Effector memory CD8-positive, alpha-beta T cell (primary cell): ENCODE results near the gene FAM53B.

Experiments
- ATAC-seq: fragments of 150-1000 bp; cut with Tn5 transposase; replicated peaks from 2 replicates; pipeline ENCODE4 v1.10.0; 2021; ENCODE audit warnings: mild to moderate bottlenecking, moderate library complexity
- DNase-seq, 3 experiments: peaks; one replicate each; pipeline ENCODE4 v3.0.0; 2021
- H3K27ac Mint-ChIP-seq, 2 donors: one replicate each; pipeline ENCODE4 v1.8.0; 2022; ENCODE audit warnings: mild to moderate bottlenecking in 2 of 2, mixed read lengths in 2 of 2, moderate library complexity in 2 of 2
- H3K27me3 Mint-ChIP-seq, 2 donors: one replicate each; pipeline ENCODE4 v1.8.0; 2022; ENCODE audit warnings: mixed read lengths in 2 of 2
- H3K36me3 Mint-ChIP-seq: one replicate; pipeline ENCODE4 v1.8.0; 2022; ENCODE audit warnings: mild to moderate bottlenecking, moderate library complexity, mixed read lengths; ENCODE audit not compliant: insufficient read depth
- H3K4me1 Mint-ChIP-seq, 2 donors: one replicate each; pipeline ENCODE4 v1.8.0; 2022; ENCODE audit warnings: low read depth in 2 of 2, mixed read lengths in 2 of 2
- H3K4me3 Mint-ChIP-seq, 2 donors: one replicate each; pipeline ENCODE4 v1.8.0; 2022; ENCODE audit warnings: mild to moderate bottlenecking in 2 of 2, mixed read lengths in 2 of 2, moderate library complexity in 2 of 2
- H3K9me3 Mint-ChIP-seq, 2 donors: one replicate each; pipeline ENCODE4 v1.8.0; 2022; ENCODE audit warnings: mixed read lengths in 2 of 2

Gene FAM53B

DNA sequence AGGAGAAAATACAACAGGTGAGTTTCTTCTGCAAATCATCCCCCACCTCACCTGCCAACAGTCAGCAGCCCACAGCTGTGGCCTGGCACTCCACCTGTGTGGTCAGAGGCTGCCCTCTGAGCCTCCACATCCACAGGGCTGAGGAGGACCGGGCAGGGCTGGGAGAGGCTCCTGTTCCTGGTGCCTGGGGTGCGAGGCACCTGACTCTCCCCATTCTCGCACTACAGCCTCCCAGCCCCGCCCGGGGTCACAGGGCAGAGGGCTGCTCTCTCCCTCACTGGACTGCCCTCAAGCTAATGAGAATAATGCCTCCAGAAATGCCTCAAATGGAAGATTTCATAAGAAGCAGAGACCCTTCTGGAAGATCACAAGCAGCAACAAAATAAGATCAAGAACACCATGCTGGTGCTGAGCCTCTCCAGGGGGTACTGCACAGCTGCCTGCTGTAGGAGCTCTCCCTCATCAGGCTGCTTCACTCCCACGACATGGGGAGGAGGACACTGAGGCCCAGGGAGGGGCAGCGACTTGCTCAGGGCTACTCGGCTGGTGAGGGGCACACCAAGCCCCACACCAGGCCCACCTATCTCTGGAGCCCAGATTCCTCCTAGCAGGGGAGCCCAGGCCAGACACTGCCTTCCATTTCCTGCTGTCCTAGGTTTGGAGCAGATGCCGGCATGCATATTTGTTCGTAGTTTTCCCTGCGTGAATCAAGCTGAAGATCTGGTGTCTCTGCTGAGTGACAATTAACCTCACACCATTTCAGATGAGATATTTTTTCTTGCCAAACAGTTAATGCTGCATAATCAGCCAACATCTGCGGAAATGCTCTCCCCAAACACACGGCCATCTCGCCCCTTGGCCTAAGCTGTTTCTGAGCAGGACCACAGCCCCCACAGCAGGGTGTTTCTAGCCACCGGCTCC lies 76.5 kb downstream of the FAM53B start:
- Mint-ChIP-seq H3K4me1 (peaks cover 60 to 67% of the 10 kb centered on the region in 2 donors), H3K4me3 (peak overlapping the region; percentile 46), H3K9me3 (no peaks in the 10 kb centered on the region), H3K27ac (peak overlapping the region; percentile 96 to 98), H3K27me3 (no peaks in the 10 kb centered on the region), H3K36me3 (peaks cover 38% of the 10 kb centered on the region)
- DNase-seq = no peak
- no peak for ATAC-seq

DNA sequence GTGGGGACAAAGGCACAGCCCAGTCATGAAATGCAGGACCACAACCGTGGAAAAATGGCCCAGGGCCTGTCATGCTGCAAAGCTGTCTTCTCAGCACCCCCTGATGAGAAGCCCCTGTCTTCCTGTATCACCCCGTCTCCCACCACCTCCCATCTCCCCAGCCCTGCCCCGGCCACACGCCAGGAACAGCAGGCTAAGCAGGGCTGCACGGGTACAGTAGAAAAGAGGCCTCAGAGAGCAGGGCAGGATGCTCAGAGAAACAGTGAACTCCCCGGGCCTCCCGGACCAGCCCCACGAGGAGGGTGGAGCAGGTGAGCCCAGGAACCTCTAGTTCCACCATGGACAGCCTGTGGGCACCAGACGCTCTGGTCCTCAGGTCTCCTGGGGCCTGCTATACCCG lies 77.7 kb downstream of the FAM53B start:
- DNase-seq (no peak), ATAC-seq (no peak)
- H3K36me3 Mint-ChIP-seq = peaks cover 30% of the 10 kb centered on the region
- no peaks in the 10 kb centered on the region for H3K9me3 Mint-ChIP-seq
- no peak overlapping the region for H3K4me3 Mint-ChIP-seq
- H3K4me1 Mint-ChIP-seq = peaks cover 56 to 61% of the 10 kb centered on the region in 2 donors
- no peaks in the 10 kb centered on the region for H3K27me3 Mint-ChIP-seq
- peak overlapping the region; percentile 96 to 98 for H3K27ac Mint-ChIP-seq

DNA sequence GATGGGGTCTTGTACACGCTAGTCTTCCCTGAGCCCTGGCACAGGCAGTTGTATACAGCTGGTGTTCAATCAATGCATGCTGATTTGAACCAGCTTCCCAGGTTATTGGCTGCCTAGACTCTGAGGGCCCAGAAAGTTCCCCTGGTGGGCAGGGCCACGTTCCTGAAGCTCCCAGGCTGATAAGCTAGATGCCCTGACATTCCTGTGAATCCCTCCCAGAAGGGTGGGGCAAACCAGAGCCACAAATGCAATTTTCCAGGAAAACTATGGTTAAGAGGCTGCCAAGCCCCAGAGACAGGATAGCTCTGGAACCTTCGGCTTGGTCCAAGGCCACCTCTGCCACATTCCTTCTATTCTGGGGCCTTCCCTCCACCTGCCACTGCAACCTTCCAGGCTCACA lies 78.2 kb downstream of the FAM53B start:
- Mint-ChIP-seq H3K4me1 (peaks cover 56 to 61% of the 10 kb centered on the region in 2 donors), H3K27me3 (no peaks in the 10 kb centered on the region), H3K9me3 (no peaks in the 10 kb centered on the region), H3K36me3 (peaks cover 30% of the 10 kb centered on the region), H3K27ac (peak overlapping the region in 1 of 2 donors; percentile 98), H3K4me3 (no peak overlapping the region)
- no peak for ATAC-seq
- DNase-seq = no peak

DNA sequence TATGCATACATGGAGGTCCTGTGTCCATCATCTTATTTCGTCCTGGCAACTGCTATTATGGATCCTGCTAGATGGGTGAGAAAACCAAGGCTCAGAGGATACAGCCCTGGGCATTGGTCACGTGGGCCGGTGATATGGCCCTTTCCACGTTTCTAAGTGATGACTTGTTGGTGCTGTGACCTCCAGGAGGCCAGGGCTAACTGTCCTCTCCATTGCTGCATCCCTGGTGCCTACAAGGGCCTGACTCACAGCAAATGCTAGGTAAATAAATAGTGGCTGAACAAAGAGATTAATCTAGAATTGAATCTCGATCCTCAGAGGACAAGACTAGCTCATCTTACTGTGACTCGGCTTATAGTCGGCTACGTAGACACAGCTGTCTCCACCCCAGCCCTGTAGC lies 78.6 kb downstream of the FAM53B start:
- Mint-ChIP-seq H3K27ac (peak overlapping the region; percentile 62 to 89), H3K4me1 (peaks cover 53 to 57% of the 10 kb centered on the region in 2 donors), H3K27me3 (no peaks in the 10 kb centered on the region), H3K9me3 (no peaks in the 10 kb centered on the region), H3K36me3 (peaks cover 27% of the 10 kb centered on the region), H3K4me3 (no peak overlapping the region)
- DNase-seq (no peak), ATAC-seq (no peak)

DNA sequence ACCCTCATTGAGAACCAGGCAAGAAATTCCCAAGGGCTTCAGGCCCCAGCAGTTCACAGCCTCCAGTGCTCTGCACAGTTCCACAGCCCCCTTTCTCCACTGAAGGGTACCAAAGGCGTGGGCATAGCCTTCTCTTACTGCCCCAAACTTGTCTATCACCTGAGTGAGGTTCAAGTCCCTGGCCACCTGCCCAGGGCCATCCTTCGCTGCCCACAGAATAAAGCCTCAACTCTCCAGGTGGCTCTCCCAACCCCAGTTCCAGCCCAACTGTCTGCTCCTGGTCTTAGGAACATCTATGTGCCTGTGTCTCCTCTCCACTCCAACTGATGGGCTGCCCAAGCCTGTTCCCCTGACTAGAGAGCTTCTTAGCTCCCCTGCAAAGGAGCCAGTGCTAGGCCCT lies 79.1 kb downstream of the FAM53B start:
- ATAC-seq = no peak
- Mint-ChIP-seq H3K4me3 (peak overlapping the region in 1 of 2 donors; percentile 39), H3K36me3 (peaks cover 32% of the 10 kb centered on the region), H3K4me1 (peaks cover 53 to 57% of the 10 kb centered on the region in 2 donors), H3K27me3 (no peaks in the 10 kb centered on the region), H3K9me3 (no peaks in the 10 kb centered on the region), H3K27ac (peak overlapping the region; percentile 62 to 89)
- DNase-seq = no peak

DNA sequence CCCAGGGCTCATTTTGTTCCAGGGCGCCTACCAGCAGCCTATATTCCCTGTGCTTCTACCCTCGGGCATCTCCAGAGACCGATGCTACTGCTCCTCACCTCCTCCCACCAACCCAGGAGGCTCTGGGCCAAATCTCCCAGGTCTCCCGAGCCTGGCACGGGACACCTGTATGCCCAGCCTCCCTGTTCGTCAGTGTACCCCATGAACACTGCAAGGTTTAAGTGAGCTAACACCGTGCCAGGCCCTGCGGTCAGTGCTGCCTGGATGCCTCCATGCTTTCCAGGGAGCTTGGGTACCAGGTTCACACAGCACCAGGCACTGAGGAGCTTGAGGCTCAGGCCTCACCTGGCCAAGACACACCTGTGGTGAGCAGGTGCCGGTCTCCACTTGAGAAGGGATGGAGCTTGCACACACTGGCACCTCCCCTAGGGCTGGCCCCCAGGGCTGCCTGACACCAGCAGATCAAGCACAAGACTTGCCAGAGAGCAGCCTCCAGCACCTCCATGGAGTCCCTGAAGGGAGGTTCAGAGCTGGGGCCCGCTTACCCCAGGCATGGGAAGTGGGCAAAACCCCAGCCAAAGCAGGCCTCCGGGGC lies 80.3 kb downstream of the FAM53B start:
- no peak overlapping the region for H3K4me3 Mint-ChIP-seq

DNA sequence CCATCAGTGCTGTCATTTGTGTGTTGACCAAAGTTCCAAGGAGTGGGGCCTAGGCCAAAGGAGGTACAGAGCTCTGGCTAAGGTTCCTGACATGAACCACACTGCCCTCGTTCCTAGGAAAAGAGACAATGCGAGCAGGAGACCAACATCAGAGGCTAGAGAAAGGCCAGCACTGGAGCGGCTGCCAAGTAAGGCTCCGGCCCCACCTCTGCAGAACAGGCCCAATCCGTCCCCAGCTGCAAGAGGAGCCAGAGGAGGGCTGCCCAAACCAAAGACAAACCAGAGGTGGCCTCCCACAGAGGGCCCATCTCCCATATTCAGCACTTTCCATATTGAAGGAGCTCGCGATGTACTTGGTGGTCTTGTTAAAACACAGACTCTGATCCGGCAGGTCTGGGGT lies 81.0 kb downstream of the FAM53B start:
- peak overlapping the region in 1 of 2 donors; percentile 99 for H3K27ac Mint-ChIP-seq
- no peak overlapping the region for H3K4me3 Mint-ChIP-seq
- peaks cover 42% of the 10 kb centered on the region for H3K36me3 Mint-ChIP-seq
- H3K27me3 Mint-ChIP-seq = no peaks in the 10 kb centered on the region
- peaks cover 63 to 64% of the 10 kb centered on the region in 2 donors for H3K4me1 Mint-ChIP-seq
- DNase-seq (no peak), ATAC-seq (no peak)
- no peaks in the 10 kb centered on the region for H3K9me3 Mint-ChIP-seq

More for the DNA sequence above, 80.3 kb downstream of the FAM53B start:
- no peak for DNase-seq
- Mint-ChIP-seq H3K4me1 (peaks cover 59 to 60% of the 10 kb centered on the region in 2 donors), H3K27me3 (no peaks in the 10 kb centered on the region), H3K36me3 (peaks cover 41% of the 10 kb centered on the region), H3K27ac (peak overlapping the region; percentile 49 to 99), H3K9me3 (no peaks in the 10 kb centered on the region)
- no peak for ATAC-seq

DNA sequence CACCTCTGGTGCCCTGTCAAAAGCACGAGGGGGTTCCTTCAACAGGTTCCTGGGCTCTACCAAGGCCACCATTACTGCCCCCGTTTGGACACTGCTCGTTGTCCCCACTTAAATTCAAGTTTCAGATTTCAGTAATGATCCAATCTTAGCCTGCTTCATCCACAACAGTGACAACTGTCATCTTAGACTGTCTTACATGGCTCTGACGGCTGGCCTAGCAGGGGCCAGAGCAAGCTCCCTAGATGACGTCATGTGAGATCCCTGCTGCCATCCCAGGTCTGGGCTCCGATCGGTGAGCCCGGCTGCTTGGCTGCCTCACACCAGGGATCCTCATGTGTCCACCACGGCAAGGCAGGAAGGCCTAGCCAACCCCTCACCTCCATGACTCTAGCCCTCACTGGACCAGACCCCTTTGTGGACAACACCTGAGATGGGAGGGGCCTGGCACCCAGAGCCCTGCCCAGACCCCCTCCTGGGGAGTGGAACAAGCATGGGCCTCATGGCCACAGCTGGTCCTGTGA lies 82.5 kb downstream of the FAM53B start:
- H3K27ac Mint-ChIP-seq = peak overlapping the region; percentile 99
- no peak for ATAC-seq
- DNase-seq = no peak
- no peaks in the 10 kb centered on the region for H3K9me3 Mint-ChIP-seq
- peaks cover 61 to 62% of the 10 kb centered on the region in 2 donors for H3K4me1 Mint-ChIP-seq
- no peaks in the 10 kb centered on the region for H3K27me3 Mint-ChIP-seq
- peak overlapping the region; percentile 9 to 25 for H3K4me3 Mint-ChIP-seq
- H3K36me3 Mint-ChIP-seq = peaks cover 51% of the 10 kb centered on the region

DNA sequence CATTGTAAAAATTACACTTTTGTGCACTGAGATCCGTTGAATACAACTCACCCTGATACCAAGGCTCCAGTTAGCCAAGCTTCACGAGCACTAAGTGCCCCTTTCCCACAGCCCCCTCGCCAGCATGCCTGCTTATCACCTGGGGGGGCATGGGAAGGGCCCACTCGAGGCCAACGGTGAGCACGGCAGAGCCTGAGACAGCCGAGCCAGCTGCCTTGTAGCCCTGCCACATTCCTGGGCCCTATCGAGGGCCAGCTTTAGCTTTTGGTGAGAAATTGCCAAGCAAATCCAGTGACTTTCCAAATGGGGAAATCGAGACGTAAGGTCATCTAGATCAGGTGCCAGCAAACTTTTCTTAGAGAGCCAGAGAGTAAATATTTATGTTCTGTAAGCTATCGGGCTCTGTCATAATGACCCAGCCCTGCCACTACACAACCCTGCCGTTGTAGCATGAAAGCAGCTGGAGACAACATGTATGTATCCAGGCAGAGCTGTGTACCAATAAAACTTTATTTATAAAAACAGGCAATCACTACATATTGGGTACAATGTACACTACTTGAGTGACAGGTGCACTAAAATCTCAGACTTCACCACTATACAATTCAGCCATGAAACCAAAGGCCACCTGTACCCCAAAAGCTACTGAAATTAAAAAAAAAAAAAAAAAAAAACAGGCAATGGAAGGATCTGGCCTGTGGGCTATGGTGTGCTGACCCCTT lies 83.6 kb downstream of the FAM53B start:
- H3K36me3 Mint-ChIP-seq = peaks cover 52% of the 10 kb centered on the region
- H3K27ac Mint-ChIP-seq = peak overlapping the region; percentile 99
- no peaks in the 10 kb centered on the region for H3K27me3 Mint-ChIP-seq
- H3K4me1 Mint-ChIP-seq = peaks cover 68 to 69% of the 10 kb centered on the region in 2 donors
- ATAC-seq (no peak), DNase-seq (no peak)
- H3K9me3 Mint-ChIP-seq = no peaks in the 10 kb centered on the region
- H3K4me3 Mint-ChIP-seq = peak overlapping the region; percentile 27 to 89

DNA sequence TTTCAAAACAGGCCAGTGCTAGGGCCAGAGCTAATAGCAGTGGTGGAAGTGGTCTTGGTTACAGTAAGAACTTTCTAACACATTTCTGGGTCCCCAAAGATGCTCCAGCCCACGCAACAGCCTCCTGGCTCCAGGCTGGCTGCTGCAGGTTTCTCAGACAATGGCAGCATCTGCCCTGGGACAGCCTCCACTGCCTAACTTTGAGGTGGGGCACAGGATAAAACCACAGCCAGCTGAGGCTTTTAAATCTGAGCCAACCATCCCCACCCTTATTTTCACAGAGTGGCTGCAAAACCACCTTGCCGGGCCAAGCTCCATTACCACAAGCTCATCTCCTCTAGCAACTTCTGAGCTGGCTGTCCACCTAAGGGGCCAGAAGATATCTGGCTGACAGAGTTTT lies 84.8 kb downstream of the FAM53B start:
- peaks cover 69 to 71% of the 10 kb centered on the region in 2 donors for H3K4me1 Mint-ChIP-seq
- H3K27me3 Mint-ChIP-seq = no peaks in the 10 kb centered on the region
- ATAC-seq = peak; percentile 31
- H3K9me3 Mint-ChIP-seq = no peaks in the 10 kb centered on the region
- peak in 1 of 3 experiments; percentile 38 for DNase-seq
- H3K36me3 Mint-ChIP-seq = peaks cover 46% of the 10 kb centered on the region
- H3K27ac Mint-ChIP-seq = peak overlapping the region; percentile 99
- peak overlapping the region; percentile 80 to 89 for H3K4me3 Mint-ChIP-seq

DNA sequence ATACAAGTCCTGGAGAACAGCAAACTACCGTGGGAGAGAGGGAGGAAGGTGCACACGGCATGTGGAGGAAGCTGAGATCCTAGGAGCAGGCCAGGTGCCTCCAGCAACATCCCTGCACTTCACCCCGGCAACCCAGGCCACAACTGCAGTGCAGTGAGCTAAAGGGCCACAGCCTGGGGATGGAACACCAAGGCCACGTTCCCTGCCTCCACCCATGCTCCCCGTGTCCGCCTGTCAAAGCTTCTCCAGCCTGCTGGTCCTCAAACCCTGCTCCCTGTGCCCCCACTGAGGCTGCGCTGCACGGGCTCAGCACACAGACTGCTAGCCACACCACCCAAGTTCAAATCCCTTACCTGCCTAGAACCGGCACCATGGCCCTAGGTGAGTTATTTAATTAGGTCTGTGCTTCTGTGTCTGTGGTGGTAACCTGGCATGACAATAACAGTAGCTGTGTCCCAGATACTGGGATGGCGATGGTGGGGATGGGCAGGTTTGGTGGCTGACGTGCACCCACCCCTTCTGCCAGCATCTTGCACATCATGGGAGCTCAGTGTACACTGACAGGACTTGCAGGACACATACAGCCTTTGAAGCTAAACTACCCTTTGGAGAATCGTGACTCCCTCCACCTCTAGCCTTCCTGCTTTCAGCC lies 85.5 kb downstream of the FAM53B start:
- H3K9me3 Mint-ChIP-seq = no peaks in the 10 kb centered on the region
- ATAC-seq = peak; percentile 45

DNA sequence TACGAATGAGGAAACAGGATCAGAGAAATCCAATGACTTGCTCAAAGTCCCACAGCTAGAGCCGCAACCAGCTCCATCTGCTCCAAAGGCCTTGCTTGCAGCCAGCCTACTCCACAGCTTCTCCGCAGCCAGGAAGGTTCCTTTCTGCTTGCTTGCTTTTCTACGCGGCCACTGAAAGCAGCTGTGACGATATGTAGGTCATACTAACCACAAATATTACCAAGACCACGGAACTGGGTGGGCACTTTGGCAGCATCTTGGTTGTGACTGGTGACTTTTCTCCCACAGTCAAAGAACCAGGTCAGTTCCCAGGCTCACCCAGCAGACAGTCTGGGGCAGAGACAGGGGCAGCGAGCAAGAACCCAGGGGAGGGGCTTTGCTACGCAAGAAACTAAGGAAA lies 86.4 kb downstream of the FAM53B start:
- peak; percentile 52 to 71 (median 67) for DNase-seq
- H3K27ac Mint-ChIP-seq = peak overlapping the region; percentile 99
- H3K36me3 Mint-ChIP-seq = peaks cover 49% of the 10 kb centered on the region
- no peaks in the 10 kb centered on the region for H3K9me3 Mint-ChIP-seq
- H3K4me3 Mint-ChIP-seq = peak overlapping the region; percentile 80 to 89
- no peaks in the 10 kb centered on the region for H3K27me3 Mint-ChIP-seq
- ATAC-seq = peak; percentile 78
- peaks cover 76 to 80% of the 10 kb centered on the region in 2 donors for H3K4me1 Mint-ChIP-seq

More for the DNA sequence above, 85.5 kb downstream of the FAM53B start:
- Mint-ChIP-seq H3K27me3 (no peaks in the 10 kb centered on the region), H3K4me1 (peaks cover 69 to 75% of the 10 kb centered on the region in 2 donors), H3K4me3 (peak overlapping the region; percentile 80 to 89), H3K27ac (peak overlapping the region; percentile 99), H3K36me3 (peaks cover 46% of the 10 kb centered on the region)
- peak in 2 of 3 experiments; percentile 40 to 45 for DNase-seq
